Large intestine (tissue), 3 donors: Measurements from ENCODE around the gene HPN. TPM values are rescaled to one million over a fixed set of nuclear protein-coding genes. Genes with fewer than 3 reads are reported as not detected.
"Not testable (repeated sequence)": the region's sequence is repeated elsewhere in the genome, so short reads cannot be mapped to it uniquely, and the experiment has no call there.

Experiments used
- DNase-seq, 2 donors: peaks; one replicate each; pipeline versions ENCODE4 v3.0.0 to v3.0.0-alpha.2; 2013
- H3K27ac ChIP-seq: one replicate; pipeline ENCODE4 v1.5.1; 2013; ENCODE audit warnings: low read length
- H3K27me3 ChIP-seq: 2 replicates; pipeline ENCODE4 v1.6.1; 2013; ENCODE audit warnings: low read length; ENCODE audit not compliant: control insufficient read depth, insufficient read depth
- H3K36me3 ChIP-seq: 2 replicates; pipeline ENCODE4 v1.6.1; 2013; ENCODE audit warnings: low read length; ENCODE audit not compliant: control insufficient read depth, insufficient read depth
- H3K4me1 ChIP-seq: one replicate; pipeline ENCODE4 v1.6.1; 2013; ENCODE audit warnings: low read length; ENCODE audit not compliant: control insufficient read depth, insufficient read depth
- H3K4me3 ChIP-seq: one replicate; pipeline ENCODE4 v1.5.1; 2013; ENCODE audit warnings: low read length
- H3K9me3 ChIP-seq: one replicate; pipeline ENCODE4 v1.6.1; 2013; ENCODE audit warnings: mild to moderate bottlenecking, low read depth, low read length, moderate library complexity; ENCODE audit not compliant: control insufficient read depth
- whole genome bisulfite sequencing: methylation state at CpG from one replicate; pipeline ENCODE4 v1.1.5; 2013; ENCODE audit warnings: low lambda C conversion rate; ENCODE audit not compliant: insufficient coverage; 5-methylcytosine and 5-hydroxymethylcytosine counted together
- polyA plus RNA-seq: library from polyadenylated mRNA; unstranded; fragments of 120-200 nt; gene quantifications from one replicate; pipeline ENCODE4 v1.2.1, GENCODE V29; 2013

HPN gene
- polyA plus RNA-seq, 1 donor, result 309 TPM

DNA sequence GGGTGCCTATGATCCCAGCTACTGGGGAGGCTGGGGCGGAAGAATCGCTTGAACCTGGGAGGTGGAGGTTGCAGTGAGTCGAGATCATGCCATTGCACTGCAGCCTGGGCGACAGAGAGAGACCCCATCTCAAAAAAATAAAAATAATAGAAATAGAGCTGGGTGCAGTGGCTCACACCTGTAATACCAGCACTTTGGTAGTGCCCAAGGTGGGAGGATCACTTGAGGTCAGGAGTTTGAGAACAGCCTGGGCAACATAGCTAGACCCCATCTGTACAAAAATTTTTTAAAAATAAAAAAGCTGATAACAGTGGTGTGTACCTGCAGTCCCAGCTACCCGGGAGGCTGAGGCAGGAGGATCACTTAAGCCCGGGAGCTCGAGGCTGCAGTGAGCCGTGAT, 34.1 kb upstream of the HPN start:
- not testable (repeated sequence) for DNase-seq, H3K27ac ChIP-seq, H3K27me3 ChIP-seq, H3K4me3 ChIP-seq, H3K9me3 ChIP-seq
- WGBS, result 100% methylated on average over 4 of the region's 8 CpGs
- Histone ChIP-seq H3K36me3 (peaks cover 48% of the 10 kb centered on the region), H3K4me1 (peaks cover 41% of the 10 kb centered on the region)

DNA sequence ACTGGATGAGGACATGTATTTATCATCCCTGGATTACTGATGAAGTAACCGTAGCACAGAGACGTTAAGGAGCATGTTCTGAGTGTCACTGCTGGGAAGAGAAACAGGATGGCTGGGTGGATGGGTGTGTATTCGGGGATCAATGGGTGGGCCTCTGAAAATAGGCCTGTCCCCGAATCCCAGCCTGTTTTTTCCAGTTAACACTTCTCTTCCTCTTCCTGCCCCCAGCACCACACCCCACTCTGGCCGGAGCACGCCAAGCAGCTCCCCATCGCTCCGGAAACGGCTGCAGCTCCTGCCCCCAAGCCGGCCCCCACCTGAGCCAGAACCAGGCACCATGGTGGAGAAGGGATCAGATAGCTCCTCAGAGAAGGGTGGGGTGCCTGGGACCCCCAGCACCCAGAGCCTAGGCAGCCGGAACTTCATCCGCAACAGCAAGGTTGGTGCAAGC, 32.6 kb upstream of the HPN start:
- no peak overlapping the region for H3K4me3 ChIP-seq
- no peak overlapping the region for H3K27ac ChIP-seq
- H3K4me1 ChIP-seq, result peaks cover 30% of the 10 kb centered on the region
- no CpG with 5 or more reads among the region's 12 CpGs for WGBS
- no peak for DNase-seq
- H3K27me3 ChIP-seq, result no peaks in the 10 kb centered on the region
- peaks cover 52% of the 10 kb centered on the region for H3K36me3 ChIP-seq
- H3K9me3 ChIP-seq, result no peaks in the 10 kb centered on the region

DNA sequence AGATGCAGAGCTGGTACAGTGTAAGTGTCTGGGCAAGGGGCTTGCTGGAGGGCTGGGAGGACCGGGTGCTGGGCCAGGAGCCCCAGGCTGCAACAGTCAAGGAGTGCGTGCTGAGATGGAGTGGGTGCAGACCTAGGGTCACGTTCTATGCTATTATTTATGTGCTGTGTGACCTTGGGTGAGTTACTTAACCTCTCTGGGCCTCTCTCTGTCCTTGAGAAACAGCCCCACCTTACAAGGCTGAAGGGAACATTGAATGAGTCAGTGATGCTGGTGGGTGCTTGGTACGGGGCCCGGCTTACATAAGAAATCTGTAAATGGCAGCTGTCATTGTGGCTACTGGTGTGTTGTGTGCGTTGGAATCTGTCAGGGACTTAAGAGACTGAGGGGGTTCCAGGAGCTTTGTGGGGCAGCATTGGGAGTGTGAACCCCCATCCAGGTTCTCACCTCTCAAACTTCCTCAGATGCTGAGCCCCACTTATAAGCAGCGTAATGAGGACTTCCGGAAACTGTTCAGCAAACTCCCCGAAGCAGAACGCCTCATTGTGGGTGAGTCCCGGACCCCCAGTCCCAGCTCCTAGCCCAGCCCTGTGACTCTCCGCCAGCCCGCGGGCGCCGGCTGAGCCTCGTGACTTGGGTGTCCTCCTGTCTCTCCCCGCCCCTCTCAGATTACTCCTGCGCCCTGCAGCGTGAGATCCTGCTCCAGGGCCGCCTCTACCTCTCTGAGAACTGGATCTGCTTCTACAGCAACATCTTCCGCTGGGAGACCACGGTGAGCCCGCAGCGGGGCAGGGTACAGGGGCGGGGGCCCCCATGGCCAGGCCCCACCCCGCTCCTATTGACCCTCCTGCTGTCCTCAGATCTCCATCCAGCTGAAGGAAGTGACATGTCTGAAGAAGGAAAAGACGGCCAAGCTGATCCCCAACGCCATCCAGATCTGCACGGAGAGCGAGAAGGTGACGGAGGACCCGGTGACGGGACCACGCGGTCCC, 31.8 kb upstream of the HPN start:
- no peak for DNase-seq
- Histone ChIP-seq H3K27ac (no peak overlapping the region), H3K36me3 (peaks cover 58% of the 10 kb centered on the region), H3K4me1 (peaks cover 22% of the 10 kb centered on the region), H3K9me3 (no peaks in the 10 kb centered on the region), H3K27me3 (no peaks in the 10 kb centered on the region), H3K4me3 (no peak overlapping the region)
- no CpG with 5 or more reads among the region's 36 CpGs for WGBS

DNA sequence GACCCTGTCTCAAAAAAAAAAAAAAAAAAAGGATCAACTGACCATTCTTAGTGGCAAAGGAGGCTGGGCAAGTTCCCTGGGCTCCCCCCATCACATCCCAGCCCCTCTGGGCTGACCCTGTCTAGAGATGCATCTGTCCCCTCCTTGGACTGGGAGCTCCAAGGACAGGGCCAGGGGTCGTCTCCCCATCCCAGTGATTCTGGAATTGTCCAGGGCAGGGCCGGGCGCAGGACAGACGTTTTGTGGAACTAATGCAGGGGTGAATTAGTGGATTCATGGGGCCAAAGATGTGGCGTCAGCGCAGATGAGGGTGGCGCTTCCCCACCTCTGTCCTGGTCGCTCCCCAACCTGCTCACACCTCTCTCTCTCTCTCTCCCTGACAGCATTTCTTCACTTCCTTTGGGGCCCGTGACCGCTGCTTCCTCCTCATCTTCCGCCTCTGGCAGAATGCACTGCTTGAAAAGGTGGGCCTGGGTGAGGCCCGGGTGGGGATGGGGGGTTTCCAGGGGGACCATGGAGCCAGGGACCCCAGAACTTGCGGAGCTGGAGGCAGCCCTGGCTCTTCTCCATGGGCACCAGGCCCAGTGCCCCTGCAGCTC, 30.3 kb upstream of the HPN start:
- peaks cover 9% of the 10 kb centered on the region for H3K4me1 ChIP-seq
- peaks cover 67% of the 10 kb centered on the region for H3K36me3 ChIP-seq
- H3K27me3 ChIP-seq, result no peaks in the 10 kb centered on the region
- H3K4me3 ChIP-seq, result no peak overlapping the region
- no CpG with 5 or more reads among the region's 13 CpGs for WGBS
- H3K27ac ChIP-seq, result no peak overlapping the region
- no peaks in the 10 kb centered on the region for H3K9me3 ChIP-seq
- DNase-seq, result no peak

DNA sequence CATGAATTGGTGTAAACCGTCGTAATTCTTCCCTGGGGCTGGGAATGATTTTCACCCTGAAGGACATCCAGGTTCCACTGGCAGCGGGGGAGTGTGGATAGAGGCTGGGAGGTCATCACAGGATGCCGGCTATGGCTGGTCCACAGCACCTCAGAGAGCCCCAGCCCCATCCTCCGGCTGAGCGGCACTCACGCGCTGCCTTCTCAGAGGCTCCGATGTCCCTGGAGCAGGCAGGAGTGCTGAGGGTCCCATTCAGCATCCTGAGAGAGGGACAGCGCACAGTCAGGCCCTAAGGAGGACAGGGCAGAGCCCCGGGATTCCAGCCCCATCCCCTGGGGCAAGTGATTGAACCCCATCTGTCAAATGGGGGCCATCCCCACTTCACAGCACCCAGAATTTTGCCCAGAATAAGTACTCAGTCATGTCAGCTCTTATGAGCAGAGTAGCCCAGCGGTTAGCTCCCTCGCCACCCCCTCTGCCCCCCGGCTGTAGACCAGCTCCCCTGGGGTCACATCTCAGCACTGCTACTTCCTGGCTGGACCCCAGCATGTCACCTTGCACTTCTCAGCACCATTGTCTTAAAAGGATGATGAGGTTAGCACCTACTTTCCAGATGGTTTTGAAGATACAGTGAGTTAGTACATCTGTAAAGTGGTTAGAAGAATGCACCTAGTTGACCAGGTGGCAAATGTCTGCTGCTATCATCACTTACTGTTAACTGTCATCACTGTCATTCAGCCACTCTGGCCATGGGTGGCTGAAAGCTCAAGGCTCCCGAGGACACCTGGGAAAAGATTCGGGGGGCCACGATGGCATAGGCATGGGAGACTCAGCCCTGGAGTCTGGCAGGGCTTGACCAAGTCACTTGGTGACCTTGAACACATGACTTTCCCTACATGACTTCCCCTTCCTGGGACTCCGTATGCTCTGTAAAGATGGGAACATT, 29.5 kb upstream of the HPN start:
- Histone ChIP-seq H3K27ac (no peak overlapping the region), H3K4me1 (peaks cover 3% of the 10 kb centered on the region), H3K9me3 (no peaks in the 10 kb centered on the region), H3K4me3 (no peak overlapping the region), H3K27me3 (no peaks in the 10 kb centered on the region), H3K36me3 (peaks cover 71% of the 10 kb centered on the region)
- no peak for DNase-seq
- WGBS, result no CpG with 5 or more reads among the region's 18 CpGs

DNA sequence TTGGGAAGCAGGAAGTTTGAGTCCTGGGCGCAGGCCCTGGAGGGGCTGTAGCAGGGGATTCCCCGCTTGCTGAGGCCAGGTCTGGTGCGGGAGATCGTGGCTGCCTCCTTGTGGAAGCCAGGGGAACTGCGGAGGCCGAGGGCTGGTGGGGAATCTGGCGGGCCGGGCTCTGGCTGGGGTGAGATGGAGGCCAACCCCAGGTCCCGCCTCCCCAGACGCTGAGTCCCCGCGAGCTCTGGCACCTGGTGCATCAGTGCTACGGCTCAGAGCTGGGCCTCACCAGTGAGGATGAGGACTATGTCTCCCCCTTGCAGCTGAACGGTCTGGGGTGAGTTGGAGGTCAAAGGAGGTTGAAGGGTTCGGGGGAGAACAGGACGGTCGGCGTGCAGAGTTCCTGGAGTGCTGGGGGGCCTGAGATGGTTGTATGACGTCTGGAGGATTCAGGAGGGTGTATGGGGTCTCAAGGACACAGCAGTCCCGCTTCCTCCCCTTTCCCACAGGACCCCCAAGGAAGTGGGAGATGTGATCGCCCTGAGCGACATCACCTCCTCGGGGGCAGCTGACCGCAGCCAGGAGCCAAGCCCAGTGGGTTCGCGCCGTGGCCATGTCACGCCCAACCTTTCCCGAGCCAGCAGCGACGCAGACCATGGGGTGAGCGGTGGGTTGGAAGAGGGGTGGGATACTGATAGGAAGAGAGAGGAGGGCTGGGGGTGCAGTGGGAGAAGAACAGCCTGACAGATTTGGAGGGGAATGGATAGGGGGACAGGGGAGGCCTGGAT, 28.3 kb upstream of the HPN start:
- no peak overlapping the region for H3K4me3 ChIP-seq
- WGBS, result no CpG with 5 or more reads among the region's 32 CpGs
- no peak overlapping the region for H3K27ac ChIP-seq
- H3K36me3 ChIP-seq, result peaks cover 80% of the 10 kb centered on the region
- no peaks in the 10 kb centered on the region for H3K4me1 ChIP-seq
- no peaks in the 10 kb centered on the region for H3K27me3 ChIP-seq
- H3K9me3 ChIP-seq, result no peaks in the 10 kb centered on the region
- peak; percentile 62 to 63 for DNase-seq

DNA sequence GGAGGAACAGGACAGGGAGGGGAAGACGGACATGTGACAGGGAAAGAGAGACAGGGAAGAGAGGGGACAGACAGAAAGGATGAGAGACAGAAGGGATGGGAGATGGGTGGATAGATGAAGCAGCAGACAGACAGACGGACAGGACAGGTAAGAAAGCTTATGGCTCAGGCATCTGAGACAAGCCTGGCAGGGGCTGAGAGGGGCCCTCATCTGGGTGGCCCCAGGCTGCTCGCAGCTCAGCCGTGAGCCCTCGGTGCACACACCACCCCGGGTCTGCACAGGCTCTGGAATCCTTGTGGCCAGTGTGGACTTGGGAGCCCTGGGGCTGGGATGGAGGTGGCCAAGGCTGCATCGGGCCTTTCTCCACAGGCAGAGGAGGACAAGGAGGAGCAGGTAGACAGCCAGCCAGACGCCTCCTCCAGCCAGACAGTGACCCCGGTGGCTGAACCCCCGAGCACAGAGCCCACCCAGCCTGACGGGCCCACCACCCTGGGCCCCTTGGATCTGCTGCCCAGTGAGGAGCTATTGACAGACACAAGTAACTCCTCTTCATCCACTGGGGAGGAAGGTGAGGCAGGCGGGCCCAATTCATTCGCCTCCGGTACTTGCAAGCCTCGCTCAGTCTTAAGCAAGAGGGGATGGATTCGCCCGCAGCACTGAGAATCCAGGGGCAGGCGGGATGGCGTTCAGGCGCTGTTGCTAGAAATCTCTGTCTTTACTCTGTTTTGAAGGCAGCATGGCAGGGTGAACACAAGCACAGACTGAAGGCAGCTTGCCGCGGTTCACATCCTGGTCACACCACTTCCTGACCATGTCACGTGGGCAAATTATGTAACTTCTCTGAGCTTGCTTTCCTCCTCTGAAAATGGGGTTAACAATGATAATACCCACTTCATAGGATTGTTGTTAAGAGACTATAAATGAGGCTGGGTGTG, 27.4 kb upstream of the HPN start:
- no peak overlapping the region for H3K27ac ChIP-seq
- no CpG with 5 or more reads among the region's 23 CpGs for WGBS
- peaks cover 85% of the 10 kb centered on the region for H3K36me3 ChIP-seq
- peaks cover under 1% of the 10 kb centered on the region for H3K9me3 ChIP-seq
- no peak for DNase-seq
- H3K27me3 ChIP-seq, result no peaks in the 10 kb centered on the region
- H3K4me1 ChIP-seq, result no peaks in the 10 kb centered on the region
- H3K4me3 ChIP-seq, result no peak overlapping the region

DNA sequence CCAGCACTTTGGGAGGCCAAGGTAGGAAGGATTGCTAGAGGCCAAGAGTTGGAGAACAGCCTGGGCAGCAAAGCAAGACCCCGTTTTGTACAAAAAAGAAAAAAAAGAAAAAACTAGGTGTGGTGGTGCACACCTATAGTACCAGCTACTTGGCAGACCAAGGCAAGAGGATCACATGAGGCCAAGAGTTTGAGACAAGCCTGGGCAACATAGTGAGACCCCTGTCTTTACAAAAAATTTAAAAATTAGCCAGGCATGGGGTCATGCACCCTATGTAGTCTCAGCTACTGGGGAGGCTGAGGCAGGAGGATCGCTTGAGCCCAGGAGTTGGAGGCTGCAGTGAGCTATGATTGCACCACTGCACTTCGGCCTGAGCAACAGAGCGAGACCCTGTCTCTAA, 26.7 kb upstream of the HPN start:
- H3K4me3 ChIP-seq, DNase-seq, H3K4me1 ChIP-seq, H3K9me3 ChIP-seq, H3K27me3 ChIP-seq, H3K27ac ChIP-seq: not testable (repeated sequence)
- 100% methylated on average over 1 of the region's 4 CpGs for WGBS
- peaks cover 86% of the 10 kb centered on the region for H3K36me3 ChIP-seq
